Activated CD4-positive, alpha-beta T cell treated with anti-CD3 and anti-CD28 coated beads, Interleukin-2, amount 50 U/mL, for 16 hours (primary cell): Measurements from ENCODE around the gene ADK.
"Not testable (repeated sequence)": the region's sequence is repeated elsewhere in the genome, so short reads cannot be mapped to it uniquely, and the experiment has no call there.

ENCODE experiments used
- DNase-seq: peaks from one replicate; pipeline ENCODE4 v3.0.0-alpha.2; 2020

ADK gene

DNA sequence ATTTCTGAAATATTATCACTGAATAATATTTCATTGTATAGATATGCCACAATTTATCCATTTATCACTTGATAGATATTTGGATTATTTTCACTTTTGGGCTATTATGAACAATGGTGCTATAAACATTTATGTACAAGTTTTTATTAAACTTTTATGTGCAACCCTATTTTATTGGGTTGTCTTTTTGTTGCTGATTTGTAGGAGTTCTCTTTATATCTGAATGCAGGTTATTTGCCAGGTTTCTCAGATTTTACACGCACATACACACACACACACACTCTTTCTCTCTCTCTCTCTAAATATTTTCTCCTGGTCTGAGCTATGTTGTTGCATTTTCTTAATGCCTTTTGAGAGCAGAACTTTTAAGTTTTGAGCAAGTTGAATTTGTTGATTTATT is 36.2 kb downstream of the ADK start:
- DNase-seq = no peak

DNA sequence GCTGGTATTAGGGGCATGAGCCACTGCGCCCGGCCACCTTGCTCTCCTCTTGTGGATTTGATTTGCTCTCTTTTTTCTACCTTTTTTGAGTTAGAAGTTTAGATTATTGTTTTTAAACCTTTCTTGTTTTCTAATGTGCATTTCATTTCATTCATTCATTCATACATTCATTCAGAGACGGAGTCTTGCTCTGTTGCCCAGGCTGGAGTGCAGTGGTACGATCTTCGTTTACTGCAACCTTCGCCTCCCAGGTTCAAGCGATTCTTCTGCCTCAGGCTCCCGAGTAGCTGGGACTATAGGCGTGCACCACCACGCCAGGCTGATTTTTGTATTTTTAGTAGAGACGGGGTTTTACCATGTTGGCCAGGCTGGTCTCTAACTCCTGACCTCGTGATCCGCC is 37.6 kb downstream of the ADK start:
- not testable (repeated sequence) for DNase-seq

- DNase-seq = peak; percentile 31
Observed at GRCh38 chr10:74189999-74190421, 39.0 kb downstream of the ADK start.

GRCh38 chr10:74190494-74190893 is 39.5 kb downstream of the ADK start:
- no peak for DNase-seq

DNA sequence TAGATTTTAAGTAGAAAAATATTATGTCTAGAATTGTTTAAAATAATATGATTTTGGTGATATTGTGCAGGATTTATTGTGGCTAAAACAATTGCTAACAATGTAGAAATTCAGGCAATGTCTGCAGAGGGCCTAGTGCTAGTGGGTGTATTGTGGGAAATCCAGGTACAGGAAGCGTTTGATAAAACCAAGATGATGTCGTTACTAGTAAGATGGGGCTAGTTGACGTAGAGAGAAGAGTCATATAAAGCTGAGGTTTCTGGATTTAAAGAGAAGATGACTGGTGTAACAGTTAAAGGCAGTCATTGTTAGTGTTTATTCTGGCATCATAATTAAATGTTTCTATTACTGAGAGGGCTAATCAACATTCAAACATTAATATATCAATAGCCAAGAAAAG is 43.5 kb downstream of the ADK start:
- DNase-seq = peak; percentile 30

- DNase-seq = no peak
Observed at GRCh38 chr10:74194999-74195398, 44.0 kb downstream of the ADK start.

- DNase-seq = no peak
Observed at GRCh38 chr10:74199315-74199714, 48.3 kb downstream of the ADK start.

- DNase-seq = no peak
Observed at GRCh38 chr10:74202356-74202755, 51.3 kb downstream of the ADK start.

GRCh38 chr10:74206746-74207145 is 55.7 kb downstream of the ADK start:
- no peak for DNase-seq

GRCh38 chr10:74207691-74208480 is 56.9 kb downstream of the ADK start:
- no peak for DNase-seq

DNA sequence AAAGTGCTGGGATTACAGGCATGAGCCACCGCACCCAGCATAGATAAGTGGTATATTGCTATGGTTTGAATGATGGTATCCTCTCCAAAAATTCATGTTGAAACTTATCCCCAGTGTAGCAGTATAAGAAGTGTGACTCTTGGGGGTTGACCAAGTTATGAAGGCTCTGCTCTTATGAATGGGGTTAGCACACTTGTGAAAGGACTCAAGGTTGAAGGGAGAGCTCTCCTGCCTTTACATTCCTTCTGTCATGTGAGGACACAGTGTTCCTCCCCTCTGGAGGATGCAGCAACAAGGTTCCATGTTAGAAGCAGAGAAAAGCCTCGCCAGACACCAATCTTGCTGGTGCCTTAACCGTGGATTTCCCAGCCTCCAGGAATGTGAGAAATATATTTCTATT is 58.0 kb downstream of the ADK start:
- no peak for DNase-seq

DNA sequence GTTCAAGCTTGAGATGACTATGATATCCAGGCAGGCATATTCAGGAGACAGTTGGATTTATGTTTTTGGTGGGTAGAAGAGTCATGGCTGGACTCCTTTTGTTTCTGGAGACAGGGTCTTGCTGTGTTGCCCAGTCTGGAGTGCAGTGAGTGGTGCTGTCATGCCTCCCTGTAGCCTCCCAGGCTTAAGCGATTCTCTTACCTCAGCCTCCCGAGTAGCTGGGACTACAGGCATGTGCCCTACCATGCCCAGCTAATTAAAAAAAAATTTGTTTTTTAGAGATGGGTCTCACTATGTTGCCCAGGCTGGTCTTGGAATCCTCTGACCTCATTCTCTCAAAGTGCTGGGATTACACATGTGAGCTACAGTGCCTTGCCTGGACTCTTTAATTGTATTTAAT is 62.0 kb downstream of the ADK start:
- DNase-seq = no peak

GRCh38 chr10:74213571-74214162 is 62.6 kb downstream of the ADK start:
- DNase-seq = no peak

- DNase-seq = not testable (repeated sequence)
Observed at GRCh38 chr10:74217110-74217509, 66.1 kb downstream of the ADK start.

DNA sequence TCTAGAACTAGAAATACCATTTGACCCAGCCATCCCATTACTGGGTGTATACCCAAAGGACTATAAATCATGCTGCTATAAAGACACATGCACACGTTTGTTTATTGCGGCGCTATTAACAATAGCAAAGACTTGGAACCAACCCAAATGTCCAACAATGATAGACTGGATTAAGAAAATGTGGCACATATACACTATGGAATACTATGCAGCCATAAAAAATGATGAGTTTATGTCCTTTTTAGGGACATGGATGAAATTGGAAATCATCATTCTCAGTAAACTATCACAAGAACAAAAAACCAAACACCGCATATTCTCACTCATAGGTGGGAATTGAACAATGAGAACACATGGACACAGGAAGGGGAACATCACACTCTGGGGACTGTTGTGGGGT is 71.4 kb downstream of the ADK start:
- not testable (repeated sequence) for DNase-seq

DNA sequence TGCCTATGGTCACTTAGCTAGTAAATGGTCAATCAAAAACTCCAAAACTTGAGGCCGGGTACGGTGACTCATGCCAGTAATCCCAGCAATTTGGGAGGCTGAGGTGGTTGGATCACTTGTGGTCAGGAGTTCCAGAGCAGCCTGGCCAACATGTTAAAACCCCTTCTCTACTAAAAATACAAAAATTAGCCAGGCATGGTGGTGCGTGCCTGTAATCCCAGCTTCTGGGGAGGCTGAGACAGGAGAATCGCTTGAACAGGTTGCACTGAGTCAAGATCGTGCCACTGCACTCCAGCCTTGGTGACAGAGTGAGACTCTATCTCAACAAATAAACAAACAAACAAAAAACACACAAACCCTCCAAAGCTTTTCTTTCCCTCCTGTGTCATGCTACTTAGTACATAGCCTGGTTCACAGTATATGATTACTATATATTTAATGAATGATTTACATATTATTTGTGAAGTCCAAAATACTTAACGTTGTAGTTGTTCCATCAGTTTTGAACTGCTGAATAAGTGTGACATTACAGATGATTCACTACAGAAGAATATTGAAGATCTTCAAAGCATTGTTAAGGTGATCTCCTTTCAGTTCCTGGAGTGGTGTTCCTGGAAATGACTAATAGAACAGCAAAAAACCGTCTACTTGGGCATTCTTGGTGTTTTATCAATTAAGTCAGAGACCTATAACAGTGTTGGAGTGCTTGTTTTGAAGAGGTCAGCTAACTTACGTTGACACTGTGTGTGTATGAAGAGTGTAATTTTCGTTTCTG is 72.9 kb downstream of the ADK start:
- peak; percentile 80 for DNase-seq

- peak; percentile 31 for DNase-seq
Observed at GRCh38 chr10:74227697-74228424, 76.8 kb downstream of the ADK start.

DNA sequence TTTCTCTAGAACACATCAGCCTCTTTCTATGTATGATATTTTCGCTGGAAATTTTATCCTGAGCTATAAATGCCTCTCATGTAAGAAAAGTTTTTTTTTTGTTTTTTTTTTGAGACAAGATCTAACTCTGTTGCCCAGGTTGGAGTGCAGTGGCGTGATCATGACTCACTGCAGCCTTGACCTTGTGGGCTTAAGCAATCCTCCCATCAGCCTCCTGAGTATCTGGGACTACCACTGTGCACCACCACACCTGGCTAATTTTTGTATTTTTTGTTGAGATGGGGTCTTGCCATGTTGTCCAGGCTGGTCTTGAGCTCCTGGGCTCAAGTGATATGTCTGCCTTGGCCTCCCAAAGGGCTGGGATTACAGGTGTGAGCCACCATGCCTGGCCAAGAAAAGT is 80.4 kb downstream of the ADK start:
- DNase-seq = no peak

- no peak for DNase-seq
Observed at GRCh38 chr10:74233281-74233680, 82.3 kb downstream of the ADK start.

GRCh38 chr10:74234569-74234968 is 83.5 kb downstream of the ADK start:
- DNase-seq = no peak

- DNase-seq = no peak
Observed at GRCh38 chr10:74238031-74238431, 87.0 kb downstream of the ADK start.

- no peak for DNase-seq
Observed at GRCh38 chr10:74238516-74238915, 87.5 kb downstream of the ADK start.

DNA sequence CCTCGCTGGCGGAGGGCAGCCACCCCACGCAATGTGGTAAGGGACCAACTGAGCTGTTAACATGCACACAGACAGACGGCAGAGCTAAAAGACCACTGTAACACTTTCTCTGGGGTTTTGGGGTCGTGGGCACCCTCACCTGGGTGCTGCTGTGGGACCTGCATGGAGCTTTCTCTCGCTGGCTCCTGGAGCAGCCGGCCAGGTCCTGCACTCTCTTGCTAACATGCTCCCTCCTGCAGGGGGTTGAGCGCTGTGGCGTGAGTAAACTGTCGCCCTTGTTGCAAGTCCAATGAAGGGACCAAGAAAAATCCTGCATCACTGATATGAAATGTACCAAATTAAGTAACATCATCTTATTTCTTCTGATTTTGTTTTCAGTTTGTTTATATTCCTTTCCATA is 92.0 kb downstream of the ADK start:
- no peak for DNase-seq
